Measurements from ENCODE around the gene UBA1.

The UBA1 gene

GRCh38 chrX:47169726-47170515, 23.7 kb upstream of the UBA1 start:
- in situ Hi-C loops (cut with HindIII; ENCODE audit: low sequenced_read_pairs), result no loop called here

- in situ Hi-C loops (cut with HindIII; ENCODE audit: low sequenced_read_pairs), result no loop called here
These were observed 22.6 kb upstream of the UBA1 start for GRCh38 chrX:47170861-47171692.

- in situ Hi-C loops (cut with HindIII; ENCODE audit: low sequenced_read_pairs), result no loop called here
These were observed 21.6 kb upstream of the UBA1 start for GRCh38 chrX:47171996-47172395.

- in situ Hi-C loops (cut with HindIII; ENCODE audit: low sequenced_read_pairs), result no loop called here
These were observed 21.1 kb upstream of the UBA1 start for GRCh38 chrX:47172549-47172948.

- in situ Hi-C loops (cut with HindIII; ENCODE audit: low sequenced_read_pairs), result no loop called here
These were observed 20.4 kb upstream of the UBA1 start for GRCh38 chrX:47172971-47173792.

- in situ Hi-C loops (cut with HindIII; ENCODE audit: low sequenced_read_pairs), result no loop called here
These were observed 19.3 kb upstream of the UBA1 start for GRCh38 chrX:47174376-47174775.

- in situ Hi-C loops (cut with HindIII; ENCODE audit: low sequenced_read_pairs), result no loop called here
These were observed 18.6 kb upstream of the UBA1 start for GRCh38 chrX:47174846-47175587.

- in situ Hi-C loops (cut with HindIII; ENCODE audit: low sequenced_read_pairs), result no loop called here
These were observed 18.0 kb upstream of the UBA1 start for GRCh38 chrX:47175588-47175980.

- in situ Hi-C loops (cut with HindIII; ENCODE audit: low sequenced_read_pairs), result no loop called here
These were observed 17.4 kb upstream of the UBA1 start for GRCh38 chrX:47176101-47176740.

- in situ Hi-C loops (cut with HindIII; ENCODE audit: low sequenced_read_pairs), result no loop called here
These were observed 16.6 kb upstream of the UBA1 start for GRCh38 chrX:47177079-47177478.

GRCh38 chrX:47178337-47178736, 15.3 kb upstream of the UBA1 start:
- in situ Hi-C loops (cut with HindIII; ENCODE audit: low sequenced_read_pairs), result no loop called here

- in situ Hi-C loops (cut with HindIII; ENCODE audit: low sequenced_read_pairs), result no loop called here
These were observed 14.3 kb upstream of the UBA1 start for GRCh38 chrX:47179221-47179927.

GRCh38 chrX:47179928-47180255, 13.7 kb upstream of the UBA1 start:
- in situ Hi-C loops (cut with HindIII; ENCODE audit: low sequenced_read_pairs), result no loop called here

- in situ Hi-C loops (cut with HindIII; ENCODE audit: low sequenced_read_pairs), result no loop called here
These were observed 13.3 kb upstream of the UBA1 start for GRCh38 chrX:47180346-47180745.

- in situ Hi-C loops (cut with HindIII; ENCODE audit: low sequenced_read_pairs), result no loop called here
These were observed 12.3 kb upstream of the UBA1 start for GRCh38 chrX:47181301-47181700.

GRCh38 chrX:47182106-47182700, 11.4 kb upstream of the UBA1 start:
- in situ Hi-C loops (cut with HindIII; ENCODE audit: low sequenced_read_pairs), result no loop called here

GRCh38 chrX:47184486-47184885, 9.1 kb upstream of the UBA1 start:
- in situ Hi-C loops (cut with HindIII; ENCODE audit: low sequenced_read_pairs), result no loop called here

GRCh38 chrX:47185241-47185640, 8.4 kb upstream of the UBA1 start:
- in situ Hi-C loops (cut with HindIII; ENCODE audit: low sequenced_read_pairs), result no loop called here

GRCh38 chrX:47186096-47186740, 7.4 kb upstream of the UBA1 start:
- in situ Hi-C loops (cut with HindIII; ENCODE audit: low sequenced_read_pairs), result no loop called here
